GM23338 (cell line): ENCODE data around the gene MYRF. TPM values are rescaled to one million over a fixed set of nuclear protein-coding genes. Genes with fewer than 3 reads are reported as not detected.

Experiments
- ATAC-seq: fragments of 200-7000 bp; cut with Tn5 transposase; 3 replicates; pipeline ENCODE4 v1.9.1; 2020
- DNase-seq: peaks from one replicate; pipeline ENCODE4 v3.0.0-alpha.2; 2015; ENCODE audit warnings: low spot score
- H2AFZ ChIP-seq: fragments of 200-600 bp; sonication (generic); 2 replicates; pipeline ENCODE4 v1.8.0; 2016; ENCODE audit warnings: antibody characterized with exemption, mild to moderate bottlenecking, moderate library complexity
- H3F3A ChIP-seq: fragments of 200-600 bp; sonication (generic); replicated peaks from 2 replicates; pipeline ENCODE4 v1.8.0; 2017; ENCODE audit warnings: antibody characterized with exemption, mixed run types, low read depth
- H3K27ac ChIP-seq: fragments of 200-600 bp; sonication (generic); 2 replicates; pipeline ENCODE4 v1.6.1; 2016; ENCODE audit warnings: low read depth
- H3K27me3 ChIP-seq: fragments of 200-600 bp; sonication (generic); 2 replicates; pipeline ENCODE4 v1.8.0; 2016; ENCODE audit warnings: mild to moderate bottlenecking, mixed run types, moderate library complexity; ENCODE audit not compliant: insufficient read depth
- H3K36me3 ChIP-seq: fragments of 200-600 bp; sonication (generic); 2 replicates; pipeline ENCODE4 v1.8.0; 2016; ENCODE audit warnings: mild to moderate bottlenecking; ENCODE audit not compliant: insufficient read depth
- H3K4me1 ChIP-seq: fragments of 200-600 bp; sonication (generic); 2 replicates; pipeline ENCODE4 v1.8.0; 2016; ENCODE audit warnings: mild to moderate bottlenecking, moderate library complexity; ENCODE audit not compliant: insufficient read depth
- H3K4me2 ChIP-seq: fragments of 200-600 bp; sonication (generic); 2 replicates; pipeline ENCODE4 v1.7.1; 2017; ENCODE audit warnings: mixed run types
- H3K4me3 ChIP-seq: fragments of 200-600 bp; sonication (generic); 2 replicates; pipeline ENCODE4 v1.6.1; 2016; ENCODE audit warnings: mixed run types
- H3K79me2 ChIP-seq: fragments of 200-600 bp; sonication (generic); replicated peaks from 2 replicates; pipeline ENCODE4 v1.8.0; 2017; ENCODE audit warnings: mild to moderate bottlenecking; ENCODE audit not compliant: insufficient read depth
- H3K9me2 ChIP-seq: fragments of 200-600 bp; sonication (generic); 2 replicates; pipeline ENCODE4 v1.8.0; 2017; ENCODE audit not compliant: insufficient read depth
- H4K20me1 ChIP-seq: fragments of 200-600 bp; sonication (generic); replicated peaks from 2 replicates; pipeline ENCODE4 v1.8.0; 2017; ENCODE audit warnings: mild to moderate bottlenecking; ENCODE audit not compliant: insufficient read depth
- H3K27ac Mint-ChIP-seq: 2 replicates; pipeline ENCODE4 v1.8.0; 2020; ENCODE audit warnings: inconsistent platforms, mild to moderate bottlenecking, moderate library complexity, mixed read lengths
- H3K27me3 Mint-ChIP-seq: 3 replicates; pipeline ENCODE4 v1.8.0; 2022; ENCODE audit warnings: low read depth, mild to moderate bottlenecking, moderate library complexity, mixed read lengths, inconsistent platforms; ENCODE audit not compliant: insufficient read depth, poor library complexity
- H3K36me3 Mint-ChIP-seq: 3 replicates; pipeline ENCODE4 v1.8.0; 2021; ENCODE audit warnings: low read depth, mild to moderate bottlenecking, inconsistent platforms, moderate library complexity, mixed read lengths
- H3K4me1 Mint-ChIP-seq: 3 replicates; pipeline ENCODE4 v1.8.0; 2020; ENCODE audit warnings: mild to moderate bottlenecking, inconsistent platforms, mixed read lengths
- H3K4me3 Mint-ChIP-seq: 3 replicates; pipeline ENCODE4 v1.8.0; 2021; ENCODE audit warnings: moderate library complexity, mild to moderate bottlenecking, inconsistent platforms, mixed read lengths
- H3K9me3 Mint-ChIP-seq: 3 replicates; pipeline ENCODE4 v1.8.0; 2020; ENCODE audit warnings: moderate library complexity, mild to moderate bottlenecking, inconsistent platforms, mixed read lengths
- CTCF ChIP-seq, 2 experiments: fragments of 200-600 bp in 1 of 2; sonication (generic) in 1 of 2; conservative IDR thresholded peaks; 2 replicates each; pipeline versions ENCODE4 v1.5.1 to v1.6.1; 2016 to 2017; ENCODE audit warnings: antibody characterized with exemption in 2 of 2, low read depth in 2 of 2, mild to moderate bottlenecking in 2 of 2, moderate library complexity in 1 of 2
- EZH2phosphoT487 ChIP-seq: fragments of 200-600 bp; sonication (generic); IDR thresholded peaks from one replicate; pipeline ENCODE4 v1.8.1; 2018; ENCODE audit warnings: antibody characterized with exemption; ENCODE audit not compliant: unreplicated experiment
- JUNB ChIP-seq: IDR thresholded peaks from one replicate; pipeline ENCODE4 v1.6.1; 2016; ENCODE audit warnings: antibody characterized with exemption; ENCODE audit not compliant: unreplicated experiment
- ZNF331 ChIP-seq: fragments of 250-450 bp; sonication (Bioruptor Pico); IDR thresholded peaks from 2 replicates; pipeline ENCODE4 v1.5.0; 2020; ENCODE audit warnings: low read depth, mild to moderate bottlenecking, moderate library complexity
- ZNF462 ChIP-seq: fragments of 250-450 bp; sonication (Bioruptor Pico); IDR thresholded peaks from 2 replicates; pipeline ENCODE4 v1.5.0; 2020; ENCODE audit warnings: mild to moderate bottlenecking, moderate library complexity
- polyA plus RNA-seq: library from polyadenylated mRNA; unstranded; fragments of >200 nt; fragmentation: Nextera tagmentation; extraction: Ambion mirVana; gene quantifications from 2 replicates; pipeline ENCODE4 v1.2.1, GENCODE V29; 2016
- total RNA-seq: library from RNA; depleted of rRNA; stranded (reverse); fragments of >200 nt; shearing (Covaris generic); gene quantifications from 2 replicates; pipeline ENCODE4 v1.2.3, GENCODE V29; 2014

Gene MYRF
- total and polyA plus RNA-seq, 2 experiments from 2014 or later, result 1.9 to 5.5 TPM

- TF ChIP-seq ZNF462 (CRISPR knock-in tag) (no peak), JUNB (no peak), CTCF (conservative IDR thresholded peaks at IDR 0.05; ENCODE audit: low read depth in 2 of 2) (no peak)
Observed at GRCh38 chr11:61794579-61794978, 42.1 kb downstream of the MYRF start (continued).

- Histone ChIP-seq H3K4me1 (0 out of 2 replicates have a peak, but pooled peaks cover 5% of the 10 kb centered on the region), H3K9me2 (no peaks in the 10 kb centered on the region), H3F3A (peaks cover 25% of the 10 kb centered on the region; the same call in 1 of the 2 replicates), H3K79me2 (peaks cover 52% of the 10 kb centered on the region), H3K4me3 (no peak overlapping the region), H3K4me2 (no peak overlapping the region), H3K27me3 (no peaks in the 10 kb centered on the region), H3K36me3 (peaks cover 1% of the 10 kb centered on the region), H2AFZ (no peak overlapping the region), H3K27ac (no peak overlapping the region), H4K20me1 (peaks cover 4% of the 10 kb centered on the region; the same call in 1 of the 2 replicates)
- TF ChIP-seq ZNF331 (CRISPR knock-in tag), result no peak
- TF ChIP-seq EZH2phosphoT487, result no peak
- peaks cover 17% of the 10 kb centered on the region for H3K4me1 Mint-ChIP-seq
- no peaks in the 10 kb centered on the region for H3K9me3 Mint-ChIP-seq
- peaks cover 4% of the 10 kb centered on the region for H3K27me3 Mint-ChIP-seq
- peaks cover 67% of the 10 kb centered on the region for H3K36me3 Mint-ChIP-seq
- no peak for DNase-seq
- peak overlapping the region; percentile 31; the same call in 2 of the 3 replicates for H3K4me3 Mint-ChIP-seq
- no peak overlapping the region for H3K27ac Mint-ChIP-seq
- no peak for ATAC-seq
Observed at GRCh38 chr11:61795459-61795858, 43.0 kb downstream of the MYRF start.
